Calu3 (cell line): ENCODE results near the gene STK10. TPM values are rescaled to one million over a fixed set of nuclear protein-coding genes. Genes with fewer than 3 reads are reported as not detected.

Experiments
- BruUV-seq: library from RNA; stranded (reverse); fragments of 400-500 nt; replicated peaks from 2 replicates; lab custom pipeline; 2021; lab: Mats Ljungman, UMichigan
- CTCF ChIA-PET: fragments of 300-600 bp; sonication (Branson Sonifier 250); formaldehyde crosslinking; loops from one replicate; lab custom pipeline; 2022; ENCODE audit warnings: antibody characterized with exemption; lab: Charles Lee
- DNase-seq: peaks from one replicate; pipeline ENCODE4 v3.0.0; 2022
- H3K27ac Mint-ChIP-seq: one replicate; pipeline ENCODE4 v1.8.0; 2022; ENCODE audit warnings: mixed read lengths; ENCODE audit not compliant: unreplicated experiment
- H3K27me3 Mint-ChIP-seq: one replicate; pipeline ENCODE4 v1.8.0; 2022; ENCODE audit warnings: mixed read lengths; ENCODE audit not compliant: unreplicated experiment
- H3K36me3 Mint-ChIP-seq: one replicate; pipeline ENCODE4 v1.8.0; 2022; ENCODE audit warnings: mild to moderate bottlenecking, moderate library complexity, mixed read lengths; ENCODE audit not compliant: insufficient read depth, unreplicated experiment
- H3K4me1 Mint-ChIP-seq: one replicate; pipeline ENCODE4 v1.8.0; 2022; ENCODE audit warnings: mild to moderate bottlenecking, low read depth, mixed read lengths; ENCODE audit not compliant: unreplicated experiment
- H3K4me3 Mint-ChIP-seq: one replicate; pipeline ENCODE4 v1.8.0; 2022; ENCODE audit warnings: mild to moderate bottlenecking, low read depth, moderate library complexity, mixed read lengths; ENCODE audit not compliant: unreplicated experiment
- H3K9me3 Mint-ChIP-seq: one replicate; pipeline ENCODE4 v1.8.0; 2022; ENCODE audit warnings: low read depth, mixed read lengths; ENCODE audit not compliant: unreplicated experiment
- CTCF ChIP-seq: fragments of 200-600 bp; IDR thresholded peaks from one replicate; pipeline ENCODE4 v1.8.0; 2022; ENCODE audit warnings: antibody characterized with exemption; ENCODE audit not compliant: unreplicated experiment
- intact Hi-C: fragments of 100-400 bp; cut with micrococcal nuclease; formaldehyde crosslinking; loops from one replicate; pipeline ENCODE4 v1.10.0; 2022; ENCODE audit not compliant: unreplicated experiment
- total RNA-seq: library from RNA; stranded (reverse); gene quantifications from 2 replicates; pipeline ENCODE4 v1.2.3, GENCODE V29; 2022

The STK10 gene
- total RNA-seq, 1 experiment from 2014 or later = 27.4 TPM

GRCh38 chr5:172114875-172115422, 73.1 kb downstream of the STK10 start:
- no peaks in the 10 kb centered on the region for H3K9me3 Mint-ChIP-seq
- H3K27ac Mint-ChIP-seq = no peak overlapping the region
- H3K27me3 Mint-ChIP-seq = no peaks in the 10 kb centered on the region
- no peak for DNase-seq
- no TSS peak for BruUV-seq
- peaks cover 20% of the 10 kb centered on the region for H3K4me1 Mint-ChIP-seq
- no peak for TF ChIP-seq CTCF
- no peak overlapping the region for H3K4me3 Mint-ChIP-seq
- intact Hi-C loops = no loop called here
- CTCF ChIA-PET = no interaction called here
- peaks cover 4% of the 10 kb centered on the region for H3K36me3 Mint-ChIP-seq

- no peak for DNase-seq
- no peak overlapping the region for H3K27ac Mint-ChIP-seq
Measured at GRCh38 chr5:172113036-172113435, 75.0 kb downstream of the STK10 start.

GRCh38 chr5:172111852-172112225, 76.2 kb downstream of the STK10 start:
- intact Hi-C loops = no loop called here
- Mint-ChIP-seq H3K27ac (no peak overlapping the region), H3K27me3 (no peaks in the 10 kb centered on the region), H3K4me1 (peaks cover 20% of the 10 kb centered on the region), H3K36me3 (peaks cover 4% of the 10 kb centered on the region), H3K4me3 (peak overlapping the region; percentile 64), H3K9me3 (no peaks in the 10 kb centered on the region)
- TF ChIP-seq CTCF = no peak
- CTCF ChIA-PET = interaction anchor here (0.6 to 1.8 kb wide), 4 partner anchors 28 to 182 kb away, joined by 3 to 7 read pairs (median 4); partner anchors contain the start of gene STK10
- no TSS peak for BruUV-seq
- no peak for DNase-seq

More at GRCh38 chr5:172113036-172113435, 75.0 kb downstream of the STK10 start:
- no peak overlapping the region for H3K4me3 Mint-ChIP-seq
- intact Hi-C loops = no loop called here
- no peaks in the 10 kb centered on the region for H3K9me3 Mint-ChIP-seq
- TF ChIP-seq CTCF = no peak
- peaks cover 20% of the 10 kb centered on the region for H3K4me1 Mint-ChIP-seq
- H3K27me3 Mint-ChIP-seq = no peaks in the 10 kb centered on the region
- CTCF ChIA-PET = no interaction called here
- BruUV-seq = no TSS peak
- H3K36me3 Mint-ChIP-seq = peaks cover 4% of the 10 kb centered on the region

- H3K27ac Mint-ChIP-seq = peak overlapping the region; percentile 57
- no peaks in the 10 kb centered on the region for H3K9me3 Mint-ChIP-seq
- peaks cover 20% of the 10 kb centered on the region for H3K4me1 Mint-ChIP-seq
- H3K36me3 Mint-ChIP-seq = peaks cover 4% of the 10 kb centered on the region
- H3K27me3 Mint-ChIP-seq = no peaks in the 10 kb centered on the region
- peak overlapping the region; percentile 64 for H3K4me3 Mint-ChIP-seq
- no TSS peak for BruUV-seq
- CTCF ChIA-PET = interaction anchor here (0.6 to 1.8 kb wide), 4 partner anchors 10 to 183 kb away, joined by 3 to 7 read pairs (median 4); partner anchors contain the start of gene STK10
- intact Hi-C loops = no loop called here
- no peak for TF ChIP-seq CTCF
- peak; percentile 63 for DNase-seq
Measured at GRCh38 chr5:172110921-172111851, 76.8 kb downstream of the STK10 start.
